Measurements from ENCODE around the gene ZNF518A.

GRCh38 chr10:96133135-96133534, 3.0 kb downstream of the ZNF518A start:
- no peak for TF ChIP-seq CTCF (IDR thresholded peaks at IDR 0.05 in 2 of 3, conservative IDR thresholded peaks at IDR 0.05 in 1 of 3; ENCODE audit: insufficient read depth in 2 of 3, low read depth in 1 of 3, low read length in 3 of 3)
- TF ChIP-seq MXI1 (IDR thresholded peaks at IDR 0.05; ENCODE audit: low read depth, low read length): no peak
- TF ChIP-seq MYBL2 (IDR thresholded peaks at IDR 0.05; ENCODE audit: low read depth): no peak
- no peak for TF ChIP-seq MYBL2 (CRISPR knock-in tag; IDR thresholded peaks at IDR 0.05; ENCODE audit: borderline replicate concordance)
- no peak for TF ChIP-seq E2F1 (CRISPR knock-in tag; IDR thresholded peaks at IDR 0.05)
- no peak for TF ChIP-seq GTF3C2 (IDR thresholded peaks at IDR 0.05; ENCODE audit: borderline replicate concordance, extremely low read depth, insufficient read length)
- TF ChIP-seq CC2D1A (IDR thresholded peaks at IDR 0.05): no peak
- TF ChIP-seq MGA (IDR thresholded peaks at IDR 0.05): no peak
- TF ChIP-seq NFIC (IDR thresholded peaks at IDR 0.05): no peak
- no peak for TF ChIP-seq ZNF431 (CRISPR knock-in tag; IDR thresholded peaks at IDR 0.05)
- no peak for TF ChIP-seq POLR2AphosphoS2 (IDR thresholded peaks at IDR 0.05; ENCODE audit: low read length)
- no peak for TF ChIP-seq RBM22 (IDR thresholded peaks at IDR 0.05; ENCODE audit: low read depth, low read length, poor library complexity, severe bottlenecking)
- no peak for TF ChIP-seq CEBPB (tag; IDR thresholded peaks at IDR 0.05)
- TF ChIP-seq YY1 (IDR thresholded peaks at IDR 0.05; ENCODE audit: borderline replicate concordance in 1 of 3, control insufficient read depth in 1 of 3, extremely low read depth in 1 of 3, insufficient read depth in 3 of 3, insufficient read length in 1 of 3, insufficient replicate concordance in 2 of 3, low read depth in 1 of 3, low read length in 2 of 3): no peak
- TF ChIP-seq ZNF232 (CRISPR knock-in tag; IDR thresholded peaks at IDR 0.05): no peak
